IMR-90 (cell line): ENCODE results near the gene B4GALT7. TPM values are rescaled to one million over a fixed set of nuclear protein-coding genes. Genes with fewer than 3 reads are reported as not detected.

ENCODE experiments used
- ATAC-seq: fragments of 200-7000 bp; cut with Tn5 transposase; 2 replicates; pipeline ENCODE4 v1.9.1; 2020; ENCODE audit warnings: low read depth, mild to moderate bottlenecking, moderate library complexity
- BruUV-seq: library from RNA; stranded (reverse); fragments of 400-500 nt; replicated peaks from 2 replicates; lab custom pipeline; 2021; lab: Mats Ljungman, UMichigan
- CTCF ChIA-PET: fragments of 300-600 bp; formaldehyde crosslinking; extraction: SDS; loops from one replicate; lab custom pipeline; 2021; ENCODE audit warnings: antibody characterized with exemption; lab: Yijun Ruan, JAX
- POLR2A ChIA-PET: fragments of 300-600 bp; sonication (Branson Sonifier 250); formaldehyde crosslinking; loops from one replicate; lab custom pipeline; 2022; ENCODE audit warnings: antibody characterized with exemption; ENCODE audit not compliant: unreplicated experiment; lab: Charles Lee
- DNase-seq: peaks from one replicate; pipeline ENCODE4 v3.0.0; 2013
- H2AFZ ChIP-seq: replicated peaks from 2 replicates; pipeline ENCODE3; 2013; ENCODE audit warnings: low read length, mild to moderate bottlenecking; ENCODE audit not compliant: poor library complexity
- H2AK5ac ChIP-seq: 2 replicates; pipeline ENCODE4 v1.6.1; 2013; ENCODE audit warnings: low read depth, low read length, inconsistent platforms
- H2AK9ac ChIP-seq: replicated peaks from 2 replicates; pipeline ENCODE3; 2013; ENCODE audit warnings: mild to moderate bottlenecking, low read depth, low read length, moderate library complexity; ENCODE audit not compliant: poor library complexity
- H2BK120ac ChIP-seq: 2 replicates; pipeline ENCODE4 v1.6.1; 2013; ENCODE audit warnings: low read depth, low read length, inconsistent platforms
- H2BK15ac ChIP-seq: 3 replicates; pipeline ENCODE4 v1.6.1; 2013; ENCODE audit warnings: low read depth, low read length, inconsistent platforms
- H2BK20ac ChIP-seq: 2 replicates; pipeline ENCODE4 v1.6.1; 2013; ENCODE audit warnings: low read depth, mild to moderate bottlenecking, inconsistent platforms, low read length, moderate library complexity
- H2BK5ac ChIP-seq: 2 replicates; pipeline ENCODE4 v1.6.1; 2013; ENCODE audit warnings: mild to moderate bottlenecking, low read depth, low read length, inconsistent platforms; ENCODE audit not compliant: poor library complexity, severe bottlenecking
- H3K14ac ChIP-seq: replicated peaks from 2 replicates; pipeline ENCODE4 v1.6.1; 2013; ENCODE audit warnings: low read depth, low read length, inconsistent platforms
- H3K18ac ChIP-seq: 2 replicates; pipeline ENCODE4 v1.6.1; 2013; ENCODE audit warnings: low read depth, low read length, control low read depth
- H3K23ac ChIP-seq: 2 replicates; pipeline ENCODE4 v1.6.1; 2013; ENCODE audit warnings: low read depth, low read length, inconsistent platforms
- H3K27ac ChIP-seq: 2 replicates; pipeline ENCODE4 v1.5.1; 2013; ENCODE audit warnings: mild to moderate bottlenecking, control low read depth, low read length; ENCODE audit not compliant: insufficient read depth
- H3K27me3 ChIP-seq: 2 replicates; pipeline ENCODE4 v1.6.1; 2013; ENCODE audit warnings: low read length; ENCODE audit not compliant: control insufficient read depth, insufficient read depth
- H3K36me3 ChIP-seq: 2 replicates; pipeline ENCODE4 v1.6.1; 2013; ENCODE audit warnings: low read length, mixed read lengths; ENCODE audit not compliant: control insufficient read depth, insufficient read depth
- H3K4ac ChIP-seq: 2 replicates; pipeline ENCODE4 v1.6.1; 2013; ENCODE audit warnings: low read depth, low read length, inconsistent platforms
- H3K4me1 ChIP-seq: 2 replicates; pipeline ENCODE4 v1.6.1; 2013; ENCODE audit warnings: low read length, mixed read lengths; ENCODE audit not compliant: control insufficient read depth, insufficient read depth
- H3K4me2 ChIP-seq: 2 replicates; pipeline ENCODE4 v1.6.1; 2013; ENCODE audit warnings: low read depth, mild to moderate bottlenecking, control low read depth, low read length, moderate library complexity
- H3K4me3 ChIP-seq: 2 replicates; pipeline ENCODE4 v1.5.1; 2013; ENCODE audit warnings: low read depth, mild to moderate bottlenecking, control low read depth, low read length, moderate library complexity; ENCODE audit not compliant: insufficient read depth
- H3K56ac ChIP-seq: 2 replicates; pipeline ENCODE4 v1.6.1; 2013; ENCODE audit warnings: low read length, inconsistent platforms; ENCODE audit not compliant: insufficient read depth; ENCODE audit errors: extremely low read depth
- H3K79me1 ChIP-seq, 2 experiments: 2 replicates each; pipeline ENCODE4 v1.6.1; 2013; ENCODE audit warnings: low read length in 2 of 2, inconsistent platforms in 1 of 2, low read depth in 1 of 2
- H3K9ac ChIP-seq: 2 replicates; pipeline ENCODE4 v1.6.1; 2013; ENCODE audit warnings: low read depth, low read length, control low read depth
- H3K9me1 ChIP-seq: 2 replicates; pipeline ENCODE4 v1.6.1; 2013; ENCODE audit warnings: low read length, inconsistent platforms; ENCODE audit not compliant: insufficient read depth
- H3K9me3 ChIP-seq: 2 replicates; pipeline ENCODE4 v1.6.1; 2013; ENCODE audit warnings: low read length; ENCODE audit not compliant: control insufficient read depth, insufficient read depth
- H4K20me1 ChIP-seq: 2 replicates; pipeline ENCODE4 v1.6.1; 2013; ENCODE audit warnings: low read length, inconsistent platforms; ENCODE audit not compliant: insufficient read depth
- H4K5ac ChIP-seq: 2 replicates; pipeline ENCODE4 v1.6.1; 2013; ENCODE audit warnings: mild to moderate bottlenecking, low read depth, low read length, control low read depth
- H4K8ac ChIP-seq, 2 experiments: 2 replicates each; pipeline ENCODE4 v1.6.1; 2013; ENCODE audit warnings: low read depth in 2 of 2, low read length in 2 of 2, control low read depth in 1 of 2, inconsistent platforms in 1 of 2
- H4K91ac ChIP-seq: 2 replicates; pipeline ENCODE4 v1.6.1; 2013; ENCODE audit warnings: low read depth, low read length, inconsistent platforms; ENCODE audit not compliant: insufficient read depth
- BHLHE40 ChIP-seq: fragments of 150-350 bp; IDR thresholded peaks from 2 replicates; pipeline ENCODE4 v1.6.1; 2016; ENCODE audit warnings: mild to moderate bottlenecking, low read depth, low read length
- ELK1 ChIP-seq: fragments of 150-350 bp; IDR thresholded peaks from 2 replicates; pipeline ENCODE4 v1.6.1; 2016; ENCODE audit warnings: low read depth, mild to moderate bottlenecking, low read length, moderate library complexity, borderline replicate concordance
- FOS ChIP-seq: fragments of 150-350 bp; IDR thresholded peaks from 2 replicates; pipeline ENCODE4 v1.6.1; 2016; ENCODE audit warnings: low read depth, low read length
- MAFK ChIP-seq: IDR thresholded peaks from 2 replicates; pipeline ENCODE4 v1.6.1; 2012; ENCODE audit warnings: low read depth, low read length, improper control_type of control experiment
- MAZ ChIP-seq: IDR thresholded peaks from 2 replicates; pipeline ENCODE4 v1.6.1; 2012; ENCODE audit warnings: low read depth, mild to moderate bottlenecking, low read length, improper control_type of control experiment, moderate library complexity, borderline replicate concordance
- MXI1 ChIP-seq: IDR thresholded peaks from 2 replicates; pipeline ENCODE4 v1.6.1; 2012; ENCODE audit warnings: low read depth, mild to moderate bottlenecking, low read length, moderate library complexity, borderline replicate concordance
- POLR2A ChIP-seq: IDR thresholded peaks from 2 replicates; pipeline ENCODE4 v1.6.1; 2012; ENCODE audit warnings: mild to moderate bottlenecking, low read depth, low read length
- RAD21 ChIP-seq: IDR thresholded peaks from 2 replicates; pipeline ENCODE4 v1.6.1; 2012; ENCODE audit warnings: low read length, improper control_type of control experiment
- RCOR1 ChIP-seq: IDR thresholded peaks from 2 replicates; pipeline ENCODE4 v1.6.1; 2012; ENCODE audit warnings: mild to moderate bottlenecking, low read length, improper control_type of control experiment; ENCODE audit not compliant: insufficient replicate concordance
- USF2 ChIP-seq: fragments of 150-350 bp; IDR thresholded peaks from 2 replicates; pipeline ENCODE4 v1.6.1; 2017; ENCODE audit warnings: mild to moderate bottlenecking, antibody characterized with exemption, low read length, low read depth
- WGBS, 2 experiments: methylation state at CpG; one replicate each; pipeline versions ENCODE4 v1.1.5 to v1.1.7; 2013; ENCODE audit warnings: missing lambda C conversion rate in 2 of 2; ENCODE audit not compliant: insufficient read length in 1 of 2; ENCODE audit errors: extremely low coverage in 2 of 2; 5-methylcytosine and 5-hydroxymethylcytosine counted together
- dilution Hi-C: fragments of 300-500 bp; cut with HindIII; formaldehyde crosslinking; loops from one replicate; pipeline ENCODE4 v1.14.3; 2018; ENCODE audit warnings: low sequenced_read_pairs; ENCODE audit not compliant: unreplicated experiment
- in situ Hi-C: fragments of 300-500 bp; cut with MboI; formaldehyde crosslinking; loops from 3 replicates; pipeline ENCODE4 v1.14.3; 2019; ENCODE audit warnings: low sequenced_read_pairs, inconsistent platforms, mixed read lengths
- intact Hi-C: fragments of 100-400 bp; cut with micrococcal nuclease; formaldehyde crosslinking; loops from 2 replicates; pipeline ENCODE4 v1.10.0; 2022
- polyA plus RNA-seq, 3 experiments: library from polyadenylated mRNA; depleted of rRNA; stranded (reverse); fragments of >200 nt; gene quantifications; 2 replicates each; pipeline ENCODE4 v1.2.3, GENCODE V29; 2012; ENCODE audit warnings: low replicate concordance in 1 of 3
- total RNA-seq: library from RNA; depleted of rRNA; stranded (reverse); fragments of >200 nt; gene quantifications from 2 replicates; pipeline ENCODE4 v1.2.3, GENCODE V29; 2012

The B4GALT7 gene
- total and polyA plus RNA-seq, 2 of the 4 experiments (the other 2 are of a cell fraction), result 29.2 to 79.6 TPM

- peak within 1 kb of the TSS; percentile 93 for H4K91ac ChIP-seq
- H2BK120ac ChIP-seq, result peak within 1 kb of the TSS; percentile 76
- H2BK20ac ChIP-seq, result no peak within 1 kb of the TSS; the same call in 1 of the 2 replicates
- peaks cover 8% of the 10 kb centered on the region; the same call in 1 of the 2 replicates for H4K20me1 ChIP-seq
- H4K8ac ChIP-seq, result peak within 1 kb of the TSS; percentile 97 to 98
- peaks cover 19% of the 10 kb centered on the region for H3K9me1 ChIP-seq
- no peaks in the 10 kb centered on the region for H3K27me3 ChIP-seq
- no peaks in the 10 kb centered on the region for H3K9me3 ChIP-seq
- in situ Hi-C loops (no loop called here), intact Hi-C loops (loop anchor here (2.0 kb wide), 2 partner anchors 39 to 75 kb away; partner anchors contain the start of gene DDX41), dilution Hi-C loops (no loop called here)
- peak within 1 kb of the TSS; percentile 94 for H3K56ac ChIP-seq
- H3K4ac ChIP-seq, result peak within 1 kb of the TSS; percentile 99
- H4K5ac ChIP-seq, result peak within 1 kb of the TSS; percentile 89
- H2BK5ac ChIP-seq, result peak within 1 kb of the TSS; percentile 77
- ChIA-PET POLR2A (interaction anchor here (0.6 kb wide), 1 partner anchor 56 kb away, joined by 4 read pairs; no protein-coding TSS in a partner anchor), CTCF (no interaction called here)
- H3K14ac ChIP-seq, result peak within 1 kb of the TSS; percentile 100
- peak within 1 kb of the TSS; percentile 96 for H3K9ac ChIP-seq
- peaks cover 15 to 44% of the 10 kb centered on the region in 2 experiments for H3K79me1 ChIP-seq
- H2AK5ac ChIP-seq, result peak within 1 kb of the TSS; percentile 98
- DNase-seq, result peak; percentile 82
- H3K27ac ChIP-seq, result peak within 1 kb of the TSS; percentile 96
- WGBS, 2 experiments, result 0% methylated on average over 23 of the region's 71 CpGs; no CpG with 5 or more reads in 1 of the 2 experiments
- BruUV-seq, result TSS peak; percentile 35
- H2AK9ac ChIP-seq, result peak within 1 kb of the TSS; percentile 100
- H3K18ac ChIP-seq, result peak within 1 kb of the TSS; percentile 71
- H3K23ac ChIP-seq, result peak within 1 kb of the TSS; percentile 96
- H3K36me3 ChIP-seq, result peaks cover 35% of the 10 kb centered on the region
- peak; percentile 96 for TF ChIP-seq POLR2A
- TF ChIP-seq BHLHE40, result peak; percentile 54
- TF ChIP-seq RCOR1, result no peak
- TF ChIP-seq MAFK, result no peak
- TF ChIP-seq RAD21, result no peak
- TF ChIP-seq ELK1, result no peak
- peak; percentile 78; the same call in 1 of the 2 replicates for TF ChIP-seq MXI1
- peak; percentile 18; the same call in 1 of the 2 replicates for TF ChIP-seq USF2
- no peak for TF ChIP-seq FOS
- peak; percentile 45; the same call in 1 of the 2 replicates for TF ChIP-seq MAZ
- peak within 1 kb of the TSS; percentile 80 for H3K4me3 ChIP-seq
- peak; percentile 99 for ATAC-seq
- H2BK15ac ChIP-seq, result no peak within 1 kb of the TSS; the same call in 2 of the 3 replicates
- H2AFZ ChIP-seq, result peak within 1 kb of the TSS; percentile 98
- H3K4me2 ChIP-seq, result peak within 1 kb of the TSS; percentile 94
- peaks cover 3% of the 10 kb centered on the region; the same call in 1 of the 2 replicates for H3K4me1 ChIP-seq
These were observed 7.7 kb upstream of the B4GALT7 start, which contains the start of gene TMED9 for GRCh38 chr5:177592010-177592834. Gene TMED9, plus strand, starts transcription at chr5:177592203. Its CDS starts 12 bp downstream, at chr5:177592215.
